HepG2 (cell line): Measurements from ENCODE around the gene AMZ1. TPM values are rescaled to one million over a fixed set of nuclear protein-coding genes. Genes with fewer than 3 reads are reported as not detected.

Experiments used
- AGO1 ChIP-seq: fragments of 200-400 bp; formaldehyde crosslinking; IDR thresholded peaks from 2 replicates; pipeline ENCODE4 v1.6.1; 2017; ENCODE audit warnings: mild to moderate bottlenecking, low read depth, low read length, moderate library complexity; ENCODE audit not compliant: poor library complexity, severe bottlenecking
- DMAP1 ChIP-seq: IDR thresholded peaks from 2 replicates; pipeline ENCODE4 v1.6.1; 2016
- FOXK1 ChIP-seq: sonication (generic); formaldehyde crosslinking; IDR thresholded peaks from 2 replicates; pipeline ENCODE4 v1.4.0; 2020; ENCODE audit warnings: low read depth, missing genetic modification reagents, borderline replicate concordance
- HMGA1 ChIP-seq: sonication (generic); formaldehyde crosslinking; conservative IDR thresholded peaks from 2 replicates; pipeline ENCODE4 v1.4.0; 2020; ENCODE audit warnings: missing genetic modification reagents
- HNRNPL ChIP-seq: fragments of 200-400 bp; formaldehyde crosslinking; IDR thresholded peaks from 2 replicates; pipeline ENCODE4 v1.6.1; 2017; ENCODE audit warnings: mild to moderate bottlenecking, low read depth, low read length
- HNRNPLL ChIP-seq: fragments of 200-400 bp; formaldehyde crosslinking; IDR thresholded peaks from 2 replicates; pipeline ENCODE4 v1.6.1; 2017; ENCODE audit warnings: mild to moderate bottlenecking, low read depth, low read length; ENCODE audit not compliant: poor library complexity, severe bottlenecking
- HOXA3 ChIP-seq: sonication (generic); formaldehyde crosslinking; IDR thresholded peaks from 2 replicates; pipeline ENCODE4 v1.5.0; 2020; ENCODE audit warnings: missing genetic modification reagents
- KDM3A ChIP-seq: IDR thresholded peaks from 2 replicates; pipeline ENCODE4 v1.6.1; 2018; ENCODE audit warnings: low read depth, missing compliant biosample characterization
- KLF9 ChIP-seq: IDR thresholded peaks from 2 replicates; pipeline ENCODE4 v1.6.1; 2016; ENCODE audit warnings: low read depth
- MED1 ChIP-seq: sonication (generic); formaldehyde crosslinking; IDR thresholded peaks from 2 replicates; pipeline ENCODE4 v1.4.0; 2020; ENCODE audit warnings: missing genetic modification reagents
- MEF2D ChIP-seq: sonication (generic); formaldehyde crosslinking; IDR thresholded peaks from 2 replicates; pipeline ENCODE4 v1.5.1; 2020; ENCODE audit warnings: mild to moderate bottlenecking, missing genetic modification reagents
- MXI1 ChIP-seq: IDR thresholded peaks from 3 replicates; pipeline ENCODE4 v1.6.1; 2012; ENCODE audit warnings: low read depth, low read length, inconsistent platforms, borderline replicate concordance
- PAX8 ChIP-seq: sonication (generic); formaldehyde crosslinking; IDR thresholded peaks from 2 replicates; pipeline ENCODE4 v1.8.0; 2022; ENCODE audit warnings: mild to moderate bottlenecking, missing genetic modification reagents, borderline replicate concordance
- POLR2G ChIP-seq: fragments of 200-400 bp; formaldehyde crosslinking; IDR thresholded peaks from 2 replicates; pipeline ENCODE4 v1.6.1; 2018; ENCODE audit warnings: mild to moderate bottlenecking, low read depth, low read length, moderate library complexity
- THAP9 ChIP-seq: sonication (generic); formaldehyde crosslinking; IDR thresholded peaks from 2 replicates; pipeline ENCODE4; 2020; ENCODE audit warnings: missing genetic modification reagents, mild to moderate bottlenecking, borderline replicate concordance
- ZEB1 ChIP-seq: IDR thresholded peaks from 2 replicates; pipeline ENCODE4 v1.6.1; 2012; ENCODE audit warnings: mild to moderate bottlenecking, low read depth, inconsistent platforms; ENCODE audit not compliant: insufficient replicate concordance
- ZFP62 ChIP-seq: sonication (generic); formaldehyde crosslinking; IDR thresholded peaks from 2 replicates; pipeline ENCODE4 v1.4.0; 2020; ENCODE audit warnings: missing genetic modification reagents
- ZNF256 ChIP-seq: sonication (generic); formaldehyde crosslinking; conservative IDR thresholded peaks from 2 replicates; pipeline ENCODE4 v1.4.0; 2020; ENCODE audit warnings: missing genetic modification reagents
- ZNF260 ChIP-seq: sonication (generic); formaldehyde crosslinking; IDR thresholded peaks from 2 replicates; pipeline ENCODE4 v1.4.0; 2020; ENCODE audit warnings: missing genetic modification reagents, low read depth, mild to moderate bottlenecking, borderline replicate concordance
- ZNF292 ChIP-seq: sonication (generic); formaldehyde crosslinking; IDR thresholded peaks from 2 replicates; pipeline ENCODE4 v1.8.1; 2022; ENCODE audit warnings: mild to moderate bottlenecking, low read depth, missing genetic modification reagents, borderline replicate concordance
- ZNF546 ChIP-seq: sonication (generic); formaldehyde crosslinking; conservative IDR thresholded peaks from 2 replicates; pipeline ENCODE4 v1.8.1; 2023; ENCODE audit warnings: mild to moderate bottlenecking, missing genetic modification reagents
- ZNF678 ChIP-seq: sonication (generic); formaldehyde crosslinking; IDR thresholded peaks from 2 replicates; pipeline ENCODE4 v1.4.0; 2020; ENCODE audit warnings: mild to moderate bottlenecking, missing genetic modification reagents
- ZNF839 ChIP-seq: sonication (generic); formaldehyde crosslinking; IDR thresholded peaks from 2 replicates; pipeline ENCODE4 v1.4.0; 2020; ENCODE audit warnings: missing genetic modification reagents, mild to moderate bottlenecking, borderline replicate concordance
- polyA plus RNA-seq, 8 experiments: library from polyadenylated mRNA; depleted of rRNA in 3 of 8; stranded (reverse) in 7 of 8; unstranded in 1 of 8; fragments of >200 nt; fragmentation: Illumina TruSeq in 4 of 8; extraction: Trizol in 4 of 8; gene quantifications; 2 replicates each; pipeline versions ENCODE4 v1.2.1 to v1.2.3, GENCODE V29; 2011 to 2016; ENCODE audit warnings: low read depth in 4 of 8, missing spikeins in 1 of 8, mixed read lengths in 1 of 8; ENCODE audit not compliant: insufficient read depth in 1 of 8
- total RNA-seq, 5 experiments: library from RNA; depleted of rRNA; stranded (reverse); fragments of >200 nt; fragmentation: Illumina TruSeq; extraction: Trizol; gene quantifications; 2 replicates each; pipeline ENCODE4 v1.2.3, GENCODE V29; 2016; ENCODE audit warnings: low read depth in 1 of 5
- TF ChIP-seq, protein P1 (sequence below): IDR thresholded peaks from 2 replicates; pipeline ENCODE4 v1.6.1; 2016; ENCODE audit warnings: low read depth, borderline replicate concordance

Gene AMZ1
- total and polyA plus RNA-seq, 2 of the 13 experiments (the other 11 are each of a cell fraction or from before 2014, with no cell fraction given) = 0.03 TPM; not detected in 1

DNA sequence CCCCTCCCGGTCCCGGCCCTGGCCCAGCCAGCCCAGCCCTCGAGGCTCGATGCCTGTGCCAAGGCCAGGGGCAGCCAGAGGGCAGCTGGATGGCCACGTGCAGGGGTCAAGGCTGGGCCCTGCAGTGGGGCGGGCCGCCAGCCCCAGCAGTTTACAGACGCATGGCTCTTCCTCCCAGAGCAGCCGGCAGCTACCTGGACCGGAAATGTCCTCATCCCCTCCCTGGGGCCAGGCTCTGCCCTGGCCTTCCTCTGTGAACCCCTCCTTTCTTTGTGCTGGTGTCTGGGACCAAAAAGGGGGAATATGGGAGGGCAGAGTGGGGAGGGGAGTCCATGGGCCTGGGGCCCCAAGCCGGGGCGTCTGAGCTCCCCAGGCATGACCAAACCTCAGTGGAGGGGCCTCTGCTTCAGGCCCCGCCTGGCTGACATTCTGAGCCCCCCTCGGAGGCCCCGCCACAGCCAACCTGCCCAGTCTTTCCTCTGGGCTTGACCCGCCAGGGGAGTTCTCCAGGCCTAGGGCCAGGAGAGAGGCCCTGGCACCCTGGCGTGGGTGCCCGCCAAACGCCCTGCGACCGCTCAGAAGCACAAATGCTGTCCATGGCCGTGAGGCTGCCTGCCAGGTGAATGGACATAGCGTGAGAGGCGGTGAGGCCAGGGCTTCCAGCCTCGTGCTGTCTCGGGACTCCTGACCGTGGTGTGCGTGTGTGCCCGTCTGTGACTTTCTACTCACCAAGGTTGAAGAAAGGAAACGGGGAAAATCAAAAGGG is 24.7 kb upstream of the AMZ1 start (continued):
- TF ChIP-seq HNRNPLL = peak; percentile 18
- TF ChIP-seq PAX8 (CRISPR knock-in tag) = peak; percentile 45; the same call in 1 of the 2 replicates
- peak; percentile 82; the same call in 1 of the 2 replicates for TF ChIP-seq ZNF546 (CRISPR knock-in tag)
- peak; percentile 70 for TF ChIP-seq ZNF292 (CRISPR knock-in tag)
- no peak for TF ChIP-seq ZNF260 (CRISPR knock-in tag)
- no peak for TF ChIP-seq ZEB1
- TF ChIP-seq MXI1 = peak; percentile 84; the same call in 1 of the 3 replicates
- TF ChIP-seq HNRNPL = peak; percentile 93
- TF ChIP-seq FOXK1 = peak; percentile 75
- TF ChIP-seq MED1 (CRISPR knock-in tag) = peak; percentile 97
- TF ChIP-seq KDM3A (CRISPR knock-in tag) = peak; percentile 88; the same call in 1 of the 2 replicates
- peak; percentile 86 for TF ChIP-seq MEF2D
- no peak for TF ChIP-seq ZFP62 (CRISPR knock-in tag)
- peak; percentile 89 for TF ChIP-seq HOXA3 (CRISPR knock-in tag)
- TF ChIP-seq HMGA1 = no peak
- no peak for TF ChIP-seq KLF9
- peak; percentile 52; the same call in 1 of the 2 replicates for TF ChIP-seq POLR2G
- TF ChIP-seq DMAP1 (CRISPR knock-in tag) = peak; percentile 80
- TF ChIP-seq ZNF256 = no peak
- TF ChIP-seq AGO1 = peak; percentile 84
- peak; percentile 83; the same call in 1 of the 2 replicates for TF ChIP-seq THAP9 (CRISPR knock-in tag)
- peak; percentile 6; the same call in 1 of the 2 replicates for TF ChIP-seq ZNF839 (CRISPR knock-in tag)
- TF ChIP-seq ZNF678 = 0 out of 2 replicates have a peak, but pooled peaks have one; percentile 27
- TF ChIP-seq, protein P1, sequence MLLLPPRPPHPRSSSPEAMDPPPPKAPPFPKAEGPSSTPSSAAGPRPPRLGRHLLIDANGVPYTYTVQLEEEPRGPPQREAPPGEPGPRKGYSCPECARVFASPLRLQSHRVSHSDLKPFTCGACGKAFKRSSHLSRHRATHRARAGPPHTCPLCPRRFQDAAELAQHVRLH (CRISPR knock-in tag) = peak; percentile 95
